TTC549 (cell line): Measurements from ENCODE around the gene AHSG.
"Not testable (repeated sequence)": the region's sequence is repeated elsewhere in the genome, so short reads cannot be mapped to it uniquely, and the experiment has no call there.

Experiments
- FAIRE-seq: peaks from 2 replicates; lab custom pipeline; 2012; peaks lifted over from hg19 to GRCh38; lab: Jason Lieb, UNC

AHSG gene

GRCh38 chr3:186612721-186613636, at the start of gene AHSG:
Gene AHSG (plus strand): TSS chr3:186613060. CDS start chr3:186613142, 82 bp downstream.
- no peak for FAIRE-seq

GRCh38 chr3:186564586-186564985, 48.3 kb upstream of the AHSG start:
- no peak for FAIRE-seq

- FAIRE-seq: no peak
Observed at GRCh38 chr3:186566772-186567071, 46.1 kb upstream of the AHSG start.

GRCh38 chr3:186567072-186567921, 45.6 kb upstream of the AHSG start, which contains the start of gene TBCCD1:
Gene TBCCD1 (minus strand): TSS chr3:186567339. CDS start chr3:186564329, 3,010 bp downstream.
- no peak for FAIRE-seq

GRCh38 chr3:186569361-186569760, 43.5 kb upstream of the AHSG start:
- not testable (repeated sequence) for FAIRE-seq

- FAIRE-seq: no peak
Observed at GRCh38 chr3:186569779-186570095, 43.1 kb upstream of the AHSG start.

- peak; percentile 96 for FAIRE-seq
Observed at GRCh38 chr3:186570096-186570940, 42.5 kb upstream of the AHSG start, which contains the start of gene DNAJB11. Gene DNAJB11 (plus strand): TSS chr3:186570720. CDS start chr3:186570898, 178 bp downstream.

- no peak for FAIRE-seq
Observed at GRCh38 chr3:186570941-186571643, 41.8 kb upstream of the AHSG start.

- FAIRE-seq: no peak
Observed at GRCh38 chr3:186571644-186572013, 41.2 kb upstream of the AHSG start.

GRCh38 chr3:186577521-186577920, 35.3 kb upstream of the AHSG start:
- no peak for FAIRE-seq

- no peak for FAIRE-seq
Observed at GRCh38 chr3:186580785-186581184, 32.1 kb upstream of the AHSG start.

GRCh38 chr3:186582541-186582940, 30.3 kb upstream of the AHSG start:
- FAIRE-seq: no peak

- no peak for FAIRE-seq
Observed at GRCh38 chr3:186583831-186584230, 29.0 kb upstream of the AHSG start.

- not testable (repeated sequence) for FAIRE-seq
Observed at GRCh38 chr3:186586245-186586644, 26.6 kb upstream of the AHSG start.

- no peak for FAIRE-seq
Observed at GRCh38 chr3:186587183-186587582, 25.7 kb upstream of the AHSG start.

GRCh38 chr3:186588632-186589031, 24.2 kb upstream of the AHSG start:
- no peak for FAIRE-seq

- no peak for FAIRE-seq
Observed at GRCh38 chr3:186589121-186589520, 23.7 kb upstream of the AHSG start.

- FAIRE-seq: no peak
Observed at GRCh38 chr3:186589856-186590579, 22.8 kb upstream of the AHSG start.

- no peak for FAIRE-seq
Observed at GRCh38 chr3:186590580-186591295, 22.1 kb upstream of the AHSG start.

- FAIRE-seq: no peak
Observed at GRCh38 chr3:186592682-186593081, 20.2 kb upstream of the AHSG start.
